ENCODE data around the gene LANCL3.
"Not testable (repeated sequence)": the region's sequence is repeated elsewhere in the genome, so short reads cannot be mapped to it uniquely, and the experiment has no call there.

Gene LANCL3

DNA sequence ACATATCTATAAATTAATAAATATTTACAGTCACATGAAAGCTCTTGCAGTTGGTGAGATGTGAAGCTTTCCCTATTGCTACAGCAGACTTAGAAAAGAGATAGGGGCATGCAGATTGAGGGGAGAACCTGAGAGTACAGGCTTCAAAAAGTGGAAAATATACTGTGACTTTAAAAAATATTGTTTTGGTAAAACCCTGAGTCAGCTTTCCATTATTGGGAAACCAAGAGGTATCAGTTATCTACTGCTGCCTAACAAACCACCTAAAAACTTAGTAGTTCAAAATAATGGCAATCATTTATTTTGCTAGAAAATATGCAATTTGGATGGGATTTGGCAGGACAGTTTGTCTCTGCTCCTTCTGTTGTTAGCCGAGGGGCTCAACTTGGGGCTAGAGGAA, 38.3 kb downstream of the LANCL3 start:
- Histone ChIP-seq H3K27me3 (ENCODE audit: control insufficient read depth in 1 of 2, insufficient read depth in 2 of 2, low read length in 2 of 2) (no peaks in the 10 kb centered on the region), H3K9ac (ENCODE audit: low read depth in 1 of 2, low read length in 2 of 2) (no peak overlapping the region), H3K4me1 (ENCODE audit: control insufficient read depth in 1 of 2, insufficient read depth in 2 of 2, low read length in 2 of 2) (no peaks in the 10 kb centered on the region)

DNA sequence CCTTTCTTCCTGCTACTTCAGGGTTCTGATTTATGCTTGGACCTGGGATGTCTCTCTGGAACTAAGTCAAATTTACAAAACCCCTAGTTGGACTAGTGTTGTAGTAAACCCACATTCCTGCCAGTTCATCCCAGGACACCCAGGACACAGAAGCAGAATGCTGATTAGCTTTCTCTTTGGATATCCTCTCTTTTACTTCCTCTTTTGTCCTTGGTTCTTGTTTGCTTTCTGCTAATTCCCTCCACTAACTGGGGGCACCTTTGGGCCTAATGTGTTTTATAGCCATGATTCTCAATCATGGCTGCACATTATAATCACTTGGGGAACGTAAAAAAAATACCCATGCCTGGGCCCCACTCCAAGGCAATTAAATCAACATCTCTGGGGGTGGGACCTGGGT, 42.5 kb downstream of the LANCL3 start:
- Histone ChIP-seq H3K4me3 (ENCODE audit: low read depth in 1 of 2, low read length in 2 of 2) (no peak overlapping the region), H3K27ac (ENCODE audit: low read depth, low read length) (no peak overlapping the region), H3K4me1 (ENCODE audit: control insufficient read depth in 1 of 2, insufficient read depth in 2 of 2, low read length in 2 of 2) (no peaks in the 10 kb centered on the region), H3K9me3 (ENCODE audit: control insufficient read depth in 1 of 2, low read length in 2 of 2) (no peaks in the 10 kb centered on the region), H3K36me3 (ENCODE audit: control insufficient read depth in 1 of 2, insufficient read depth in 2 of 2, low read length in 2 of 2) (no peaks in the 10 kb centered on the region), H3K9ac (ENCODE audit: low read depth in 1 of 2, low read length in 2 of 2) (no peak overlapping the region), H3K27me3 (ENCODE audit: control insufficient read depth in 1 of 2, insufficient read depth in 2 of 2, low read length in 2 of 2) (no peaks in the 10 kb centered on the region)

More for the DNA sequence above, 38.3 kb downstream of the LANCL3 start:
- Histone ChIP-seq H3K9me3 (ENCODE audit: control insufficient read depth in 1 of 2, low read length in 2 of 2) (no peaks in the 10 kb centered on the region), H3K4me3 (ENCODE audit: low read depth in 1 of 2, low read length in 2 of 2) (no peak overlapping the region), H3K36me3 (ENCODE audit: control insufficient read depth in 1 of 2, insufficient read depth in 2 of 2, low read length in 2 of 2) (no peaks in the 10 kb centered on the region), H3K27ac (ENCODE audit: low read depth, low read length) (no peak overlapping the region)

DNA sequence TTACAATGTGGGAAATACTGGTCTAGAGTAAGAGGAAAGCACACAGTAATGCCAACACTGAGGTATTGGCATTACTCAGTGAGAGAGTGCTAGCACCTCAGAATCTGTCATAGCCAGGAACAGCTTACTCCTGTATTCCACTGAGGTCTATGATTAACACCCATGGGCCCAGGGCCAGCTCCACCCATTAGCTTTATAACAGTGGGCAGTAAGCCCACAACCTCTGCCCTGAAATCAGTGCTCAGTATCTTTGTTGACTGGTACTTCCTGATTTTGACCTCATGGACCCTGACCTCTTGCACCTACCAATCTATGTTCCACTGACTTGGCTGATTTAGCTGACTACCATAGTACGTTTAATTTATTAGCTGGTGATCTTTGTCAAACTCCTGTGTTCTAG, 56.1 kb downstream of the LANCL3 start:
- Histone ChIP-seq H3K36me3 (ENCODE audit: control insufficient read depth in 1 of 2, insufficient read depth in 2 of 2, low read length in 2 of 2) (no peaks in the 10 kb centered on the region), H3K4me3 (ENCODE audit: low read depth in 1 of 2, low read length in 2 of 2) (no peak overlapping the region), H3K4me1 (ENCODE audit: control insufficient read depth in 1 of 2, insufficient read depth in 2 of 2, low read length in 2 of 2) (peaks cover 0 to 13% of the 10 kb centered on the region in 2 donors), H3K27ac (ENCODE audit: low read depth, low read length) (no peak overlapping the region), H3K27me3 (ENCODE audit: control insufficient read depth in 1 of 2, insufficient read depth in 2 of 2, low read length in 2 of 2) (no peaks in the 10 kb centered on the region), H3K9me3 (ENCODE audit: control insufficient read depth in 1 of 2, low read length in 2 of 2) (no peaks in the 10 kb centered on the region), H3K9ac (ENCODE audit: low read depth in 1 of 2, low read length in 2 of 2) (no peak overlapping the region)

DNA sequence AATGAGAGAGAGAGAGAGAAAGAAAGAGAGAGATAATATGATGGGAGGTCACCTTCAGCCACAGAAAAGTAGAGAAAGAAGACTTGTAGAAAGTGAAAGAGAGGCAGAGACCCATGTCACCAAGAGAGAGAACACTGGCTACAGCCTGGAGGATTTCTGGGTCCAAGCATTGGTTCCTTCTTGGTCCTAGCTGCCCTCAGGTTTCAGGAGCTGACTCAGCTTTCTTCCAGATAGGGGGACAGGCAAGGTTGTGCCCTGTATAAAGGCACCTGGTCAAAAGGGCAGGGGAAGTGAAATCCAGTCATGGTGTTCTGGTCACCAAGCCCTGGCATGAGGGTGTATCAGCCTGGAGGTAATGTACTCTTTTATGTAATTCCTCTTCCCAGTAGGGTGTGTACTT, 66.6 kb downstream of the LANCL3 start:
- Histone ChIP-seq H3K36me3 (ENCODE audit: control insufficient read depth in 1 of 2, insufficient read depth in 2 of 2, low read length in 2 of 2) (no peaks in the 10 kb centered on the region), H3K9ac (ENCODE audit: low read depth in 1 of 2, low read length in 2 of 2) (no peak overlapping the region), H3K27ac (ENCODE audit: low read depth, low read length) (no peak overlapping the region), H3K9me3 (ENCODE audit: control insufficient read depth in 1 of 2, low read length in 2 of 2) (no peaks in the 10 kb centered on the region), H3K4me3 (ENCODE audit: low read depth in 1 of 2, low read length in 2 of 2) (no peak overlapping the region), H3K4me1 (ENCODE audit: control insufficient read depth in 1 of 2, insufficient read depth in 2 of 2, low read length in 2 of 2) (no peaks in the 10 kb centered on the region), H3K27me3 (ENCODE audit: control insufficient read depth in 1 of 2, insufficient read depth in 2 of 2, low read length in 2 of 2) (no peaks in the 10 kb centered on the region)

DNA sequence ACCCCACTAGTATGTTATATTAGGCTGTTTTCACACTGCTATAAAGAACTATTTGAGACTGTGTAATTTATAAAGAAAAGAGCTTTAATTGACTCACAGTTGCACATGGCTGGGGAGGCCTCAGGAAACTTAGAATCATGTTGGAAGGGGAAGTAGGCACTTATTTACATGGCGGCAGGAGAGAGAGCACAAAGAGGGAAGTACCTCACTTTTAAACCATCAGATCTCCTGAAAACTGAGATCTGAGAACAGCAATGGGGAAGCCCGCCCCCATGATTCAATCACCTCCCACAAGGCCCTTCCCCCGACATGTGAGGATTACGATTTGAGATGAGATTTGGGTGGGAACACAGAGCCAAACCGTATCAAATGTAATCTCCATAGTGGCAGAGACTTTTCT, 68.7 kb downstream of the LANCL3 start:
- Histone ChIP-seq H3K9ac (ENCODE audit: low read depth in 1 of 2, low read length in 2 of 2) (no peak overlapping the region), H3K27ac (ENCODE audit: low read depth, low read length) (no peak overlapping the region), H3K4me3 (ENCODE audit: low read depth in 1 of 2, low read length in 2 of 2) (no peak overlapping the region), H3K27me3 (ENCODE audit: control insufficient read depth in 1 of 2, insufficient read depth in 2 of 2, low read length in 2 of 2) (no peaks in the 10 kb centered on the region), H3K9me3 (ENCODE audit: control insufficient read depth in 1 of 2, low read length in 2 of 2) (no peaks in the 10 kb centered on the region), H3K36me3 (ENCODE audit: control insufficient read depth in 1 of 2, insufficient read depth in 2 of 2, low read length in 2 of 2) (no peaks in the 10 kb centered on the region), H3K4me1 (ENCODE audit: control insufficient read depth in 1 of 2, insufficient read depth in 2 of 2, low read length in 2 of 2) (peaks cover 0 to 3% of the 10 kb centered on the region in 2 donors)

DNA sequence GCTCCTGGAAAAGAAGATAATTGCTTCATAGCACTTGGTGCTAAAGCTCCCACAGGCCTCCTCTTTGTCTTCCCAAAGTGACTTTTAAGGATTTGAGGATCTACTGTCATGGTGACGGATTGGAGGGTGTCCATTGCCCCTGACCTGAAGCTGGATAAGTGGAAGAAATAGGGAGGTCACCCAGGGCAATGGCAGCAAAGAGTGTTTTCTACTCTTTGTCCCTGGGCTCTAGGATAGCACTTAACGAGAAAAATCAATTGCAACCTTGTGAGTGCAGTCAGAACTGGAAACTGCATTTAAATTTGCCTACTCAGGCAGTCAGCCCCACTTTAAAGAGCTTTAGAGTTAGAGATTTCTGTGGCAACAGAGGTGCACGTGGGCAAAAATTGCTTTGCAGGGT, 70.4 kb downstream of the LANCL3 start:
- Histone ChIP-seq H3K4me1 (ENCODE audit: control insufficient read depth in 1 of 2, insufficient read depth in 2 of 2, low read length in 2 of 2) (peaks cover 0 to 5% of the 10 kb centered on the region in 2 donors), H3K9me3 (ENCODE audit: control insufficient read depth in 1 of 2, low read length in 2 of 2) (no peaks in the 10 kb centered on the region), H3K27ac (ENCODE audit: low read depth, low read length) (no peak overlapping the region), H3K4me3 (ENCODE audit: low read depth in 1 of 2, low read length in 2 of 2) (no peak overlapping the region), H3K36me3 (ENCODE audit: control insufficient read depth in 1 of 2, insufficient read depth in 2 of 2, low read length in 2 of 2) (no peaks in the 10 kb centered on the region), H3K9ac (ENCODE audit: low read depth in 1 of 2, low read length in 2 of 2) (no peak overlapping the region), H3K27me3 (ENCODE audit: control insufficient read depth in 1 of 2, insufficient read depth in 2 of 2, low read length in 2 of 2) (no peaks in the 10 kb centered on the region)

DNA sequence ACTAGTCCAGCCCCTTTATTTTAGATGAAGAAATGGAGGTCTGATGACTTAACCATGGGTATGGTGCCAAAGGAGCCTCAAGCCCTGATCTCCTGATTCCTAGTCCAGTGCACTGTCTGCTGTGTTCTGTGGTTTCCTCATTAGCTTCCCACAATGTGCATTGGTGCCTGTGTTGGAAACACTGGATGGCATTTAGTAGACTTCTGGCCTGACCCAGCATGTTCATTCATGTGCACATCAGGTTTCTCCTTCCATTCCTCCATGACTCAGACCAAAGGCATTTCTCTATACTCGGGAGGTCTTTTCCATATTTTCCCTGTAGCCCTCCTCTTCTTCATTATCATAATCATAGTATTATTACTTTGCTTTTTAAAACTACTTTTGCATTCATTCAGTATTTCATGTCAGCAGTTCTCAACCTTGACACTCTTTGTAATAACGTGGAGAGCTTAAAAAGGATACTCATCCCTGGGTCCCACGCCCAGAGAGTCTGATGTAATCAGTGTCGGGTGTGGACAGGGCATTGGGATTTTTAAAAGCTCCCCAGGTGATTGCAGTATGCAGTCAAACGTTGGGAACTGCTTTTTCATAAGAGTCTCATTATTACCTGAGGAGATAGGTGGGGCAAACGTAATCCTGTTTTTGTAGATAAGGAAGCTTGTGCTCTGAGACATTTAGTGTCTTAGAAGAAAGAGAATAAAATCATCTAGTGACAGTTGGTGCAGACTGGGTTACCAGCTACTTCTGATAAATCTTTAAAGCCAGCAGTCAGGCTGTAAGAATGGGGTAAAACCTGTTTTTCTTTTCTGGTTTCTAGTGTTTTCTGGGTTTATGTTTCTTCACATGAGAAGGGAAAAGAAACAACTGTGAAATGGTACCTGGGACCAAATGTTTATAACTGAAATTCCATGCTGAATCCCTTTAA, 73.2 kb downstream of the LANCL3 start:
- no peaks in the 10 kb centered on the region for H3K36me3 ChIP-seq (ENCODE audit: control insufficient read depth in 1 of 2, insufficient read depth in 2 of 2, low read length in 2 of 2)
- no peaks in the 10 kb centered on the region for H3K27me3 ChIP-seq (ENCODE audit: control insufficient read depth in 1 of 2, insufficient read depth in 2 of 2, low read length in 2 of 2)
- no peak overlapping the region for H3K9ac ChIP-seq (ENCODE audit: low read depth in 1 of 2, low read length in 2 of 2)
- H3K4me3 ChIP-seq (ENCODE audit: low read depth in 1 of 2, low read length in 2 of 2): no peak overlapping the region
- H3K9me3 ChIP-seq (ENCODE audit: control insufficient read depth in 1 of 2, low read length in 2 of 2): no peaks in the 10 kb centered on the region
- peaks cover 0 to 5% of the 10 kb centered on the region in 2 donors for H3K4me1 ChIP-seq (ENCODE audit: control insufficient read depth in 1 of 2, insufficient read depth in 2 of 2, low read length in 2 of 2)
- no peak overlapping the region for H3K27ac ChIP-seq (ENCODE audit: low read depth, low read length)

DNA sequence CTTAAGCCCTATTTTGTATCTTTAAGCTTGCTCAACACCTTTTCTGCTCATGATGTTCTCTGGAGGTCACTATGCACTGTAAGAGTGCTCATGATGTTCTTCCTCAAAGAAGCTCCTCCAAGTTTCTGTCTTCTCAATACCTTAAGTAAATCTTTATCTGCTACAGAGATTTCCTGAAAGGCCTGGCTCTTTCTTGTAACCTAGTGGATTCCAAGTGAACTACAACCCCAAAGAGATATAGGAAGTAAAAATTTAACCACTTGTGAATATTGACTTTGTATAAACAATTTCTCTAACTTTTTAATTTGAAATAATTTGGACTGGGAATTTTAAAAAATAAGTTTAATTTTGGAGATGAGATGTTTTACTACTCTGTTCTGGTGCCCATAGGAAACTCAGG, 74.8 kb downstream of the LANCL3 start:
- Histone ChIP-seq H3K9ac (ENCODE audit: low read depth in 1 of 2, low read length in 2 of 2) (no peak overlapping the region), H3K36me3 (ENCODE audit: control insufficient read depth in 1 of 2, insufficient read depth in 2 of 2, low read length in 2 of 2) (no peaks in the 10 kb centered on the region), H3K27ac (ENCODE audit: low read depth, low read length) (no peak overlapping the region)

DNA sequence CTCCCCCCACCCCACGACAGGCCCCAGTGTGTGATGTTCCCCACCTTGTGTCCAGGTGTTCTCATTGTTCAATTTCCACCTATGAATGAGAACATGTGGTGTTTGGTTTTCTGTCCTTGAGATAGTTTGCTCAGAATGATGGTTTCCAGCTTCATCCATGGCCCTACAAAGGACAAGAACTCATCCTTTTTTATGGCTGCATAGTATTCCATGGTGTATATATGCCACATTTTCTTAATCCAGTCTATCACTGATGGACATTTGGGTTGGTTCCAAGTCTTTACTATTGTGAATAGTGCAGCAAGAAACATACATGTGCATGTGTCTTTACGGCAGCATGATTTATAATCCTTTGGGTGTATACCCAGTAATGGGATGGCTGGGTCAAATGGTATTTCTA, 79.4 kb downstream of the LANCL3 start:
- H3K4me3 ChIP-seq (ENCODE audit: low read depth in 1 of 2, low read length in 2 of 2); H3K9ac ChIP-seq (ENCODE audit: low read depth in 1 of 2, low read length in 2 of 2); H3K27me3 ChIP-seq (ENCODE audit: control insufficient read depth in 1 of 2, insufficient read depth in 2 of 2, low read length in 2 of 2); H3K36me3 ChIP-seq (ENCODE audit: control insufficient read depth in 1 of 2, insufficient read depth in 2 of 2, low read length in 2 of 2); H3K4me1 ChIP-seq (ENCODE audit: control insufficient read depth in 1 of 2, insufficient read depth in 2 of 2, low read length in 2 of 2); H3K27ac ChIP-seq (ENCODE audit: low read depth, low read length); H3K9me3 ChIP-seq (ENCODE audit: control insufficient read depth in 1 of 2, low read length in 2 of 2): not testable (repeated sequence)

More for the DNA sequence above, 74.8 kb downstream of the LANCL3 start:
- Histone ChIP-seq H3K27me3 (ENCODE audit: control insufficient read depth in 1 of 2, insufficient read depth in 2 of 2, low read length in 2 of 2) (no peaks in the 10 kb centered on the region), H3K4me1 (ENCODE audit: control insufficient read depth in 1 of 2, insufficient read depth in 2 of 2, low read length in 2 of 2) (peaks cover 0 to 5% of the 10 kb centered on the region in 2 donors), H3K9me3 (ENCODE audit: control insufficient read depth in 1 of 2, low read length in 2 of 2) (no peaks in the 10 kb centered on the region), H3K4me3 (ENCODE audit: low read depth in 1 of 2, low read length in 2 of 2) (no peak overlapping the region)

DNA sequence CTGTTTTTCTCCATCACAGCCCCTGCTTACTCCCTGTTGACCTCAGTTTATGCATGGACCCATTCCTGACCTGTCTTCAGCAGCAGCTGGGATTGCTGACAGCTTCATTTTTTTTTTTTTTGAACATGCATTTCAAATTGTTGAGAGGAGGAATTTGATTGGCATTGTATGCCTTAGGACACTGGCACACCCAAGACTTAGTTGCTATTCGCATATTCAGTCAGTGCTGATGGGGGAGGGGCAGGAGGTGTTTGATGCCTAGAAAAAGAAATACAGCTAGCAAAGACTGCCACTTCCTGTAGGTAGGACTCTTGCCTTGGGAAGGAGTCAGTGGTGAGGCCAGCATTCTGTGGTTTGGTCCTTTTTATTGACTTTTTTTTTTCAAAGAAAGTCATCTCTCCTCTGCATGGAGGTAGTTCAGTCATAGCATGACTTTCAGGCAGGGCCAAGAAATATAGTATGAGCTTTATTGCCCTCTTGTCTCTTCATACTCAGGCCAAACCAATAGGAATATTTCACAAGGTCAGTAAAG, 80.5 kb downstream of the LANCL3 start:
- H3K27ac ChIP-seq (ENCODE audit: low read depth, low read length): no peak overlapping the region
- H3K27me3 ChIP-seq (ENCODE audit: control insufficient read depth in 1 of 2, insufficient read depth in 2 of 2, low read length in 2 of 2): no peaks in the 10 kb centered on the region
- no peaks in the 10 kb centered on the region for H3K36me3 ChIP-seq (ENCODE audit: control insufficient read depth in 1 of 2, insufficient read depth in 2 of 2, low read length in 2 of 2)
- H3K4me3 ChIP-seq (ENCODE audit: low read depth in 1 of 2, low read length in 2 of 2): no peak overlapping the region
- H3K9ac ChIP-seq (ENCODE audit: low read depth in 1 of 2, low read length in 2 of 2): no peak overlapping the region
- H3K9me3 ChIP-seq (ENCODE audit: control insufficient read depth in 1 of 2, low read length in 2 of 2): no peaks in the 10 kb centered on the region
- no peaks in the 10 kb centered on the region for H3K4me1 ChIP-seq (ENCODE audit: control insufficient read depth in 1 of 2, insufficient read depth in 2 of 2, low read length in 2 of 2)
